DMS153 treated with DMSO at 0.1 percent for 48 hours (cell line): Measurements from ENCODE around the gene IFT81.

ENCODE experiments used
- DNase-seq: peaks from one replicate; lab custom pipeline; 2025; ENCODE audit not compliant: unreplicated experiment; lab: John Stamatoyannopoulos, UW

The IFT81 gene

DNA sequence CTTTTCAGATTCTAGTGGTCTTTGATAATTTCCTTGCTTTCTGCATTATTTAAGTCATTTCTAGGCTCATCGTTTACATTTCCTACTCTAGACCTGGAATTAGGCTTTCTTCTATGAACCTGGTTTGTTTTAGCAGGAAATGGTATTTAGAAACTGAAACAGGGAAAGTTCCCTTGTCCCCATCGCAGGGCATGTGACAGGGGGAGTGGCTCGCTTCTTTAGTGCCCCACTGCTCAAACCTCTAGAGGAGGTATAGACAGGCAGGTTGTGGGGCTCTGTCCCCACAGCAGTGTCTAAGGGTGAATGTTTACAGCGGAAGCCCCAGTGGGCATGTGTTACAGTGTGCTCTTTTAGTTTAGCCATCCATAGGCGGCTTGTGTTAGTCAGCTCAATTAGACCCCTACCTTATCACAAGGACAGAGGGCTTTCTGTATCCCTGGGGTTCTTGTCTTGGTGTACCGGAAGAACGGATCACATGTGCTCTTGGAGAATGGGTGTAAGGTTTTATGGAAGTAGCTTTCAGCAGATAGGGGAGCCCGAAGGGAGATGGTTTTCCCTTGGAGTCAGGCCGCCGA, 25.0 kb downstream of the IFT81 start:
- no peak for DNase-seq

DNA sequence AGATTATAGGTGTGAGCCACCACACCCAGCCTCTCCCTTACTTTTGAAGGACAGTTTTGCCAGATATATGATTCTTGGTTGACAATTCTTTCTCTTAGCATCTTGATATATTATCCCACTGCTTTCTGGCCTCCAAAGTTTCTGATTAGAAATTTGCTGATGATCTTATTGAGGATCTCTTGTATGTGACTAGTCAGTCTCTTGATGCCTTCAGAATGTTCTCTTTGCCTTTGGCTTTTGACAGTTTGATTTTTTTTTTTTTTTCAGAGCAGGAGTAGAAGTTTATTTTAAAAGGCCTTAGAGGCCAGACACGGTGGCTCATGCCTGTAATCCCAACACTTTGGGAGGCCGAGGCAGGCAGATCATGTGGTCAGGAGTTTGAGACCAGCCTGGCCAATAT, 32.6 kb downstream of the IFT81 start:
- DNase-seq: no peak

DNA sequence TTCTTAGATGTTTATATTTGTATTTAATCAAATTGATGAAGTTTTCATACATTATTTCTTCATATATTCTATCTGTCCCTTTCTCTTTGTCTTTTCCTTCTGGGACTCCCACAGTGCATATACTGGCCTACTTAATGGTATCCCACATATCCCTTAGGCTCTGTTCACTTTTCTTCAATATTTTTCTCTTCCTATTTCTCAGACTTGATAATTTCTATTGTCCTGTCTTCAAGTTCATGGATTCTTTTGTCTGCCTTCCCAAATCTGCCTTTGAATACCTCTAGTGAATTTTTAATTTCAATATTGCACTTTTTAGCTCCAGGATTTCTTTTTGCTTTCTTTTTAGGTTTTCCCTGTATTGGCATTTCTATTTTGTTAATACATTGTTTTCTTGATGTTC, 33.4 kb downstream of the IFT81 start:
- no peak for DNase-seq

GRCh38 chr12:110159671-110160245, 35.6 kb downstream of the IFT81 start:
- DNase-seq: no peak

- no peak for DNase-seq
These were observed 41.5 kb downstream of the IFT81 start for GRCh38 chr12:110165540-110166159.

DNA sequence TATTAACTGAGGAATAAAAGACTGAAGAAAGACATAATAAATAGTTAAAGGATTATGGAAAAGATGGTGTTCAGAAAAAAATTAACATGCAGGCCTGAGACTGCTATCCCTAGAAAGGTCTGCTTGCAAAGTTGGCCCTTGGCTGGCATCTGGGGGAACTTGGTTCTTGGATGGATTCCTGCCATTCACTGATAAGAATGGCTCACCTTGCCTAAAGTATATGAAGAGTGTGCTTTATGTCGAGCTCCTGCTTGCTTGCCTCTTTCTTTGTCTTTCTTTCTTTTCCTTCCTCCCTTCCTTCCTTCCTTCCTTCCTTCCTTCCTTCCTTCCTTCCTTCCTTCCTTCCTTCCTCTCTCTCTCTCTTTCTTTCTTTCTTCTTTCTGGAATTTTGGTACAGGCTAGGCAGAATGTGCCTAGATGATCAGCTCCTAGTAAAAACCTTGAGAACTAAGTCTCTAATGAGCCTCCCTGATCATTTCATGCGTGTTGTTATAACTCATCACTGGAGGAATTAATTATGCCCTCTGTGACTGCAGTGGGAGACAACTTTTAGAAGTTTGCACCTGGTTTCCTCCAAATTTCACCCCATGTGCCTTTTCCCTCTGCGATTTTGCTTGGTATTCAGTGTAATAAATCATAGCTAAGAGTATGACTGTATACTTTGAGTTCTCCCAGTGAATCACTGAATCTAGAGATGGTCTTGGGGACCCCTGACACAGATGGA, 44.7 kb downstream of the IFT81 start:
- no peak for DNase-seq

GRCh38 chr12:110170535-110171185, 46.5 kb downstream of the IFT81 start:
- DNase-seq: no peak

DNA sequence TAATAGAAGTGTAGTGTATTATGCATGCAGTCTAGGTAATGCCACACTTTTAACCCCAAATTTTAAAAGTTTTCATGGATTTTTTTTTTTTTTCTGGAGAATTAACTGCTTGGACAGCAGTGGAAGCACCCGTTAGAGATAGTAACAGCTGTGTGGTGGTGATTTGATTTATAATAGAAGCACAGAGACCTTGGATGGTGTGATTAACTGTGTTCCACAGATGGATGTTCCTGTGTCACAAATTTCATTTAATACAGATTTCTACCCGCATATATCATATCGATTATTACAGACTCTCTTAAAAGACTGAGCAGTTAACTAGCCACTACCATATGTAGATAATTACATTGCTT, 47.0 kb downstream of the IFT81 start:
- DNase-seq: no peak

DNA sequence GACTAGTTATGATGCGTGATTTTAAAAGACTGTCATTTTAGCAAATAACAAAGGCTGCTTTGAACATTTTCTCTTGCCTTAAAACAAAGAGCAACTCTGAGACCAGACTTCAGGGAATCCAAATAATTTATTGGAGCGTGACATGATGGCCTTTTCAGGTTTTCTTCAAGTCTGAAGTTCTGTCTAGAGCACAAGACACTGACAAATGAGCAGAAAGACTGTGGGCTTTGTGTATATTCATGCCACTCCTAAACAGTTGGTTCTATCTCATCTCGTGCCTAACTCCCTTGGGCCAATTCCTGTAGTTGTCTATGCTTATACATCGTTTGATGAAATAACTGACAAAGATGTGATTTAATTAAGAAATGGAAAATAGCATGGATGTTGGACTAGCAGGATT, 47.5 kb downstream of the IFT81 start:
- no peak for DNase-seq

DNA sequence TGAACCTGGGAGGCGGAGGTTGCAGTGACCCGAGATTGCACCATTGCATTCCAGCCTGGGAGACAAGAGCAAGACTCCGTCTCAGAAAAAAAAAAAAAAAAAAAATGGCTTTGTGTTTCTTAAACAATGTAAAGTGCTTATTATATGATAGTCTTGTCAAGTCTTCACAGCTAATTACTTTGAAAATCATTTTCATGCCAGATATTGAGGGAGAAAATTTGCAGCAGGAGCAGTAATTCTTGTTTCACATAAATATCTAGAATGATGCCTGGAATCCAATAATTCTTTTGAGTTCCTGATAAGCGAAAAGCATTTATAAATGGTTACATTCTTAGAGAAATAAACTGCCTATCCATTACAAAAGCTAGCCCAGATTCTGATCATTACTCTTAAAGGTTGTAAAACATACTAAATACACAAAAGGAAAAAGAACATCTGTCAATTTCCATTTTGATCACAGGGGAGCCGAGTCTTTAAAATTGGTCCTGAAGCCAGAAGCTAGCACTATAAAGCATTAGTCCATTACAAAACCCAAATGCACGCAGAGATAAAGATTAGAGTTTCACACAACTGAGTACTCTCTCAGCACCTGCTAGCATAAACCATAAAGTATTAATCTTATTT, 50.3 kb downstream of the IFT81 start:
- no peak for DNase-seq

DNA sequence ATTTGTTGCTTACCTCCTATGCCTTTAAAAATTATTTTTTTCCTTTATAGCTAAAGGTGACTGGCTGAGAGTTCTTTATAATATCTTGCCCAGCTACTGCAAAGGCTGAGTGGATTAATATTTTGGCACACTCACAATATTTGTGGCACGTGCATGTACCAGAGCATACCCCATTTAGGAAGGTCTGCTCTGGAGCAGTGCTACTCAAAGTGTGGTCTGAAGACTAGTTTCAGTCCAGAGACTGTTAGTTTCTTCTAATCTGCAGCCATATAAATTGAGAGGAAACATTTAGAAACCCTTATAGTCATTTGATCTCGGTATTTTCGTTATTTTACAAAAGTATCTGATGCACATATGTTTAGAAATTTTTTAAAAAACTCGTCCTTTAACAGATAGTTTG, 51.0 kb downstream of the IFT81 start:
- DNase-seq: no peak

DNA sequence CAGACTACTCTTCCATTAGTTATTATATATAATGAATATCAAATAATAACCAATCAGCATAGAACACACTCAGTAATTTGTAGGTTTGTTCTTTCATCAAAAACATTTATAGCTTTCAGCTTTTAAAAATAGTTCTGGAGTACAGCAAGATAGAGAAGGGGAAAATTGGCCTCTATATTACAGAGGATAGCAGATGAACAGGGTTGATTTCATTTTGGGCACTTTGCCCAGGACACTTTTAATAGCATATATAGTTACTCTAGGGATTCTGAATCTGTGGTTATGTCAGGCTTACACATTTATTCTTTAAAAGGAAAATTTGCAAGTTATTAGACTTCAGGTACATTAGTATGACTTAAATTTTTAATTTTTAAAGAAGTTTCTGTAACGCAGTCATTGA, 52.6 kb downstream of the IFT81 start:
- DNase-seq: no peak

- no peak for DNase-seq
These were observed 55.1 kb downstream of the IFT81 start for GRCh38 chr12:110179291-110179690.

- DNase-seq: no peak
These were observed 56.4 kb downstream of the IFT81 start for GRCh38 chr12:110180591-110181005.

DNA sequence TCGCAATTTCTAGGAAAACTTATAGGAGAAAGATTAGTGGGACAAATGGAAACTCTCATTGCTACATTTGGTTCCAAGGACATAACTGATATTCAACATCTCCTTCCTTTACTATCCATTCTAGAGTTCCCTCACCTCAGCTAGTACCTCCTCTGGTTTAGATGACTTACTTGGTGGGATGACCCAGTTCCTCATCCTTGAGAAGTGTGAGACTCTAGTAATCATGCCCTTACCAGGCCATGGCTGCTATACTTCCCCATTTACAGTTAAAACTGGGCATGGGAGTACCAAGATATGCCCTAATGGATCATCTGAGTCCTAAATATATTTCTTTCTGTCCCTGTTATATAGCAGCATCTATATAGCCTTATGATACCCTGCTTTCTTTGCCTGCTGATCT, 58.1 kb downstream of the IFT81 start:
- no peak for DNase-seq

- DNase-seq: no peak
These were observed 59.2 kb downstream of the IFT81 start for GRCh38 chr12:110183386-110183785.

GRCh38 chr12:110185626-110186025, 61.5 kb downstream of the IFT81 start:
- no peak for DNase-seq

- DNase-seq: no peak
These were observed 61.9 kb downstream of the IFT81 start for GRCh38 chr12:110186059-110186458.

DNA sequence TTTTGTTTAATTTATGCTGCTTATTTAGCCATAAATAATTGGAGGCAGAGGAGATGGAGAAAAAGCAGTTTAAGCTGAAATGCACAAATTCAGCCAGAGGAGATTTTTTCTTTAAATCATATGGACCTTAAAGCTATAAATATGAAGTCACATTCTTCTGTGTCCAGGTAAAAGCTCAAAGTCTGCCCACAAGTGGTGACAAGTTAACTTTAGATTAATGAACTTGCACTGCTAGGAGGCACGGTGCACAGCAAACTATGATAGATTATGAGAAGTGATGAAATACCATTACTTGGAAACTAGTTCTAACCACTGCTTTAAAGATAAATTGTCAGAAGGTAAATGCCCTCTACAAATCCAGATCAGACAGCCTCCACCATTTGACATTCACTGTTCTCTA, 69.0 kb downstream of the IFT81 start:
- DNase-seq: no peak

DNA sequence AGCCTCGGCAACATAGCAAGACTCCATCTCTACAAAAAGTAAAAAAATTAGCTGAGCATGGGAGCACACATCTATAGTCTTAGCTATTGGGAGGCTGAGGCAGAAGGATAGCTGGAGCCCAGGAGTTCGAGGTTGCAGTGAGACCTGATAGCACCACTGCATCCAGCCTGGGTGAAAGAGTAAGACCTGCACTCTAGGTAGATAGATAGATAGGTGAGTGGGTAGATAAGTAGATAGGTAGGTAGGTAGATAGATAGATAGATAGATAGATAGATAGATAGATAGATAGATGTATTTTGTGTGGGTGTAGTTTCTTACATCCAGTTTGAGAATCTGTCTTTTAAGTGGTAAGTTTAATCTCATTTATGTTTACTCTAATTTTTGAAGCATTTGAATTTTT, 72.8 kb downstream of the IFT81 start:
- DNase-seq: no peak

DNA sequence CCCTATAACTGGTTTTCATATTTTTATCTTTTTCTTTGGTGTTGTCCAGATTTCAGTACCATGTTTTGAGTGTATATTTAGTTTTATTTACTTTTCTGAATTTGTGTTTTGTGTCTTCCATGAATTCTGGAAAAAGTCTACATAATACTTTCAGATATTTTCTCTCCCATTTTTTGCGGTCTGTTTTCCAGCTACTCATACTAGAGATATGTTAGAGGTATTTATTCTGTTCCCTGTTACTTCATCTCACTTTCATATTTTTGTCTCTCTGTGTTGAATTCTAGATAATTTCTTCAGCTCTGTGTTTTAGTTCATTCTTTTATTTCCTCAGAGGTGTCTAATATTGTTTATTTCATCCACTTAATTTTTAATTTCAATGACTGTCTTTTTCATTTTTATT, 74.2 kb downstream of the IFT81 start:
- no peak for DNase-seq
